C4-2B (cell line): ENCODE measurements around the gene MOB3B.

Experiments used
- H3K27ac ChIP-seq: fragments of 450-650 bp; 2 replicates; pipeline ENCODE4 v1.5.1; 2017
- CTCF ChIP-seq: fragments of 450-650 bp; conservative IDR thresholded peaks from 2 replicates; pipeline ENCODE4 v1.5.1; 2017; ENCODE audit warnings: mild to moderate bottlenecking
- ZFX ChIP-seq: fragments of 450-650 bp; IDR thresholded peaks from 2 replicates; pipeline ENCODE4 v1.6.1; 2017

MOB3B gene

GRCh38 chr9:27558307-27558706 is 28.7 kb upstream of the MOB3B start:
- TF ChIP-seq CTCF (no peak), ZFX (no peak)
- no peak overlapping the region for H3K27ac ChIP-seq

GRCh38 chr9:27556470-27556869 is 26.9 kb upstream of the MOB3B start:
- TF ChIP-seq CTCF (no peak), ZFX (no peak)
- no peak overlapping the region for H3K27ac ChIP-seq

- no peak for TF ChIP-seq CTCF
- no peak for TF ChIP-seq ZFX
- H3K27ac ChIP-seq: no peak overlapping the region
These were observed 25.1 kb upstream of the MOB3B start for GRCh38 chr9:27554712-27555111.

- no peak for TF ChIP-seq CTCF
- TF ChIP-seq ZFX: no peak
These were observed 19.7 kb upstream of the MOB3B start for GRCh38 chr9:27549196-27549755.

GRCh38 chr9:27548055-27548741 is 18.6 kb upstream of the MOB3B start:
- TF ChIP-seq CTCF (peak; percentile 68), ZFX (no peak)
- no peak overlapping the region for H3K27ac ChIP-seq

More at GRCh38 chr9:27549196-27549755, 19.7 kb upstream of the MOB3B start:
- no peak overlapping the region for H3K27ac ChIP-seq

- H3K27ac ChIP-seq: no peak overlapping the region
- TF ChIP-seq ZFX (no peak), CTCF (no peak)
These were observed 15.9 kb upstream of the MOB3B start for GRCh38 chr9:27545471-27545870.

GRCh38 chr9:27542508-27542907 is 12.9 kb upstream of the MOB3B start:
- TF ChIP-seq ZFX: no peak
- TF ChIP-seq CTCF: no peak
- H3K27ac ChIP-seq: no peak overlapping the region
